ENCODE data around the gene RUVBL1.

GRCh38 chr3:128089135-128089534 lies 34.5 kb downstream of the RUVBL1 start:
- TF ChIP-seq, protein P1, sequence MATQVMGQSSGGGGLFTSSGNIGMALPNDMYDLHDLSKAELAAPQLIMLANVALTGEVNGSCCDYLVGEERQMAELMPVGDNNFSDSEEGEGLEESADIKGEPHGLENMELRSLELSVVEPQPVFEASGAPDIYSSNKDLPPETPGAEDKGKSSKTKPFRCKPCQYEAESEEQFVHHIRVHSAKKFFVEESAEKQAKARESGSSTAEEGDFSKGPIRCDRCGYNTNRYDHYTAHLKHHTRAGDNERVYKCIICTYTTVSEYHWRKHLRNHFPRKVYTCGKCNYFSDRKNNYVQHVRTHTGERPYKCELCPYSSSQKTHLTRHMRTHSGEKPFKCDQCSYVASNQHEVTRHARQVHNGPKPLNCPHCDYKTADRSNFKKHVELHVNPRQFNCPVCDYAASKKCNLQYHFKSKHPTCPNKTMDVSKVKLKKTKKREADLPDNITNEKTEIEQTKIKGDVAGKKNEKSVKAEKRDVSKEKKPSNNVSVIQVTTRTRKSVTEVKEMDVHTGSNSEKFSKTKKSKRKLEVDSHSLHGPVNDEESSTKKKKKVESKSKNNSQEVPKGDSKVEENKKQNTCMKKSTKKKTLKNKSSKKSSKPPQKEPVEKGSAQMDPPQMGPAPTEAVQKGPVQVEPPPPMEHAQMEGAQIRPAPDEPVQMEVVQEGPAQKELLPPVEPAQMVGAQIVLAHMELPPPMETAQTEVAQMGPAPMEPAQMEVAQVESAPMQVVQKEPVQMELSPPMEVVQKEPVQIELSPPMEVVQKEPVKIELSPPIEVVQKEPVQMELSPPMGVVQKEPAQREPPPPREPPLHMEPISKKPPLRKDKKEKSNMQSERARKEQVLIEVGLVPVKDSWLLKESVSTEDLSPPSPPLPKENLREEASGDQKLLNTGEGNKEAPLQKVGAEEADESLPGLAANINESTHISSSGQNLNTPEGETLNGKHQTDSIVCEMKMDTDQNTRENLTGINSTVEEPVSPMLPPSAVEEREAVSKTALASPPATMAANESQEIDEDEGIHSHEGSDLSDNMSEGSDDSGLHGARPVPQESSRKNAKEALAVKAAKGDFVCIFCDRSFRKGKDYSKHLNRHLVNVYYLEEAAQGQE (IDR thresholded peaks at IDR 0.05; ENCODE audit: insufficient read depth in 1 of 2, low read depth in 2 of 2, low read length in 2 of 2) = no peak
- TF ChIP-seq POLR2AphosphoS5 (IDR thresholded peaks at IDR 0.05; ENCODE audit: low read depth, low read length) = no peak

Measured in PFSK-1 (cell line).